K562 (cell line): ENCODE results near the gene TAS2R7. TPM values are rescaled to one million over a fixed set of nuclear protein-coding genes. Genes with fewer than 3 reads are reported as not detected.

Experiments used
- ATAC-seq: fragments of 200-7000 bp; cut with Tn5 transposase; 3 replicates; pipeline ENCODE4 v1.9.1; 2020; ENCODE audit warnings: moderate library complexity
- BruUV-seq: library from RNA; stranded (reverse); fragments of 400-500 nt; replicated peaks from 2 replicates; lab custom pipeline; 2021; lab: Mats Ljungman, UMichigan
- CTCF ChIA-PET: fragments of 300-600 bp; formaldehyde crosslinking; extraction: SDS; loops from one replicate; lab custom pipeline; 2021; ENCODE audit warnings: low intra/inter-chr PET ratio; lab: Yijun Ruan, JAX
- POLR2A ChIA-PET: fragments of 300-600, 350-650 bp; sonication (Branson Sonifier 250); formaldehyde crosslinking; extraction: SDS; loops from one replicate; lab custom pipeline; 2021; ENCODE audit warnings: antibody characterized with exemption, inconsistent platforms; lab: Yijun Ruan, JAX
- DNase-seq, 4 experiments: peaks; one replicate each; pipeline versions ENCODE4 v3.0.0 to v3.0.0-alpha.2; 2011 to 2018; ENCODE audit warnings: low spot score in 3 of 4, mixed read lengths in 3 of 4; ENCODE audit errors: extremely low read depth in 1 of 4
- FAIRE-seq: peaks from 2 replicates; lab custom pipeline; 2011; peaks lifted over from hg19 to GRCh38; lab: Jason Lieb, UNC
- H2AFZ ChIP-seq: 2 replicates; pipeline ENCODE4 v1.6.0; 2011; ENCODE audit warnings: low read depth, low read length, control low read depth, inconsistent platforms
- H3K27ac ChIP-seq: fragments of 200-600 bp; 3 replicates; pipeline ENCODE4 v1.8.0; 2011; ENCODE audit warnings: low read depth, mild to moderate bottlenecking, control low read depth, inconsistent platforms, low read length, moderate library complexity, mixed read lengths; ENCODE audit errors: extremely low read depth
- H3K27me3 ChIP-seq, 2 experiments: fragments of 300-600 bp in 1 of 2; 2 replicates in 1 of 2; 3 replicates in 1 of 2; pipeline versions ENCODE4 v1.6.0 to v1.8.0; 2011; ENCODE audit warnings: inconsistent platforms in 2 of 2, low read length in 2 of 2, mild to moderate bottlenecking in 1 of 2, mixed read lengths in 1 of 2, moderate library complexity in 1 of 2; ENCODE audit not compliant: control insufficient read depth in 2 of 2, insufficient read depth in 2 of 2
- H3K36me3 ChIP-seq: fragments of 300-600 bp; 3 replicates; pipeline ENCODE4 v1.8.0; 2011; ENCODE audit warnings: mild to moderate bottlenecking, low read length, inconsistent platforms; ENCODE audit not compliant: control insufficient read depth, insufficient read depth
- H3K4me1 ChIP-seq, 2 experiments: fragments of 200-600 bp in 1 of 2; replicated peaks in 1 of 2; 2 replicates in 1 of 2; 3 replicates in 1 of 2; pipeline versions ENCODE4 v1.5.1 to v1.8.0; 2011; ENCODE audit warnings: inconsistent platforms in 2 of 2, low read length in 2 of 2, mild to moderate bottlenecking in 1 of 2, mixed read lengths in 1 of 2, moderate library complexity in 1 of 2; ENCODE audit not compliant: control insufficient read depth in 2 of 2, insufficient read depth in 2 of 2
- H3K4me2 ChIP-seq: 2 replicates; pipeline ENCODE4 v1.6.1; 2011; ENCODE audit warnings: low read length, control low read depth, inconsistent platforms, mixed read lengths; ENCODE audit not compliant: insufficient read depth
- H3K4me3 ChIP-seq: fragments of 200-600 bp; sonication (generic), shearing (Covaris generic); 2 replicates; pipeline ENCODE4 v1.5.1; 2016; ENCODE audit warnings: control low read depth, inconsistent platforms
- H3K79me2 ChIP-seq: fragments of 200-600 bp; 3 replicates; pipeline ENCODE4 v1.8.0; 2011; ENCODE audit warnings: low read length, inconsistent platforms; ENCODE audit not compliant: control insufficient read depth, insufficient read depth
- H3K9ac ChIP-seq, 2 experiments: 2 replicates each; pipeline versions ENCODE4 v1.6.0 to v1.6.1; 2011; ENCODE audit warnings: low read depth in 2 of 2, low read length in 2 of 2, control low read depth in 1 of 2, inconsistent platforms in 1 of 2, mild to moderate bottlenecking in 1 of 2, mixed read lengths in 1 of 2; ENCODE audit not compliant: insufficient read depth in 1 of 2
- H3K9me1 ChIP-seq: one replicate; pipeline ENCODE4 v1.6.0; 2011; ENCODE audit warnings: inconsistent platforms, mild to moderate bottlenecking, low read length, moderate library complexity; ENCODE audit not compliant: control insufficient read depth, insufficient read depth
- H3K9me3 ChIP-seq: replicated peaks from 2 replicates; pipeline ENCODE4 v1.5.1; 2011; ENCODE audit warnings: low read depth, low read length, inconsistent platforms; ENCODE audit not compliant: control insufficient read depth, insufficient read depth
- H4K20me1 ChIP-seq: replicated peaks from 2 replicates; pipeline ENCODE4 v1.6.1; 2011; ENCODE audit warnings: low read length, inconsistent platforms, mixed read lengths; ENCODE audit not compliant: control insufficient read depth, insufficient read depth
- ATF7 ChIP-seq: fragments of 450-650 bp; IDR thresholded peaks from 2 replicates; pipeline ENCODE4 v1.7.1; 2014; ENCODE audit warnings: mild to moderate bottlenecking, moderate library complexity
- CEBPB ChIP-seq: fragments of 450-650 bp; IDR thresholded peaks from 2 replicates; pipeline ENCODE4 v1.6.1; 2016; ENCODE audit warnings: missing genetic modification characterization, missing compliant biosample characterization
- CEBPG ChIP-seq, 3 experiments: fragments of 200-800 bp in 1 of 3; sonication (Bioruptor generic) in 1 of 3; sonication (generic) in 1 of 3; formaldehyde crosslinking in 1 of 3; IDR thresholded peaks in 2 of 3; conservative IDR thresholded peaks in 1 of 3; 2 replicates each; pipeline versions ENCODE4 v1.6.1 to v1.8.0; 2016 to 2022; ENCODE audit warnings: missing compliant biosample characterization in 2 of 3, missing genetic modification characterization in 2 of 3, mild to moderate bottlenecking in 1 of 3, missing genetic modification reagents in 1 of 3
- CREB1 ChIP-seq, 2 experiments: sonication (generic) in 1 of 2; formaldehyde crosslinking in 1 of 2; IDR thresholded peaks; 2 replicates each; pipeline versions ENCODE4 v1.6.1 to v1.8.0; 2012 to 2022; ENCODE audit warnings: inconsistent platforms in 1 of 2, mild to moderate bottlenecking in 1 of 2, missing genetic modification reagents in 1 of 2, moderate library complexity in 1 of 2
- CXXC5 ChIP-seq: fragments of 250-450 bp; sonication (Bioruptor Pico); IDR thresholded peaks from 2 replicates; pipeline ENCODE4 v1.8.0; 2022; ENCODE audit warnings: inconsistent platforms, mild to moderate bottlenecking, moderate library complexity
- KDM2B ChIP-seq: fragments of 250-450 bp; sonication (Bioruptor Pico); IDR thresholded peaks from 2 replicates; pipeline ENCODE4 v1.8.0; 2021; ENCODE audit warnings: mild to moderate bottlenecking, moderate library complexity
- MBD2 ChIP-seq: sonication (generic); IDR thresholded peaks from 2 replicates; pipeline ENCODE4 v1.6.1; 2016; ENCODE audit warnings: low read depth, borderline replicate concordance
- RUNX1 ChIP-seq: sonication (generic); IDR thresholded peaks from 2 replicates; pipeline ENCODE4 v1.6.1; 2016; ENCODE audit warnings: antibody characterized with exemption, low read depth
- ZKSCAN3 ChIP-seq: fragments of 250-450 bp; sonication (Bioruptor Pico); IDR thresholded peaks from 2 replicates; pipeline ENCODE4 v1.4.0; 2020
- ZNF444 ChIP-seq: fragments of 250-450 bp; sonication (Bioruptor Pico); IDR thresholded peaks from 2 replicates; pipeline ENCODE4 v1.4.0; 2020; ENCODE audit warnings: mild to moderate bottlenecking, moderate library complexity
- ZNF644 ChIP-seq: fragments of 200-800 bp; sonication (Bioruptor generic); IDR thresholded peaks from 2 replicates; pipeline ENCODE4 v1.6.1; 2016; ENCODE audit warnings: low read depth, missing genetic modification characterization, missing compliant biosample characterization
- ZZZ3 ChIP-seq: fragments of 450-650 bp; IDR thresholded peaks from 2 replicates; pipeline ENCODE4 v1.6.1; 2016; ENCODE audit warnings: antibody characterized with exemption, mild to moderate bottlenecking, moderate library complexity
- WGBS: fragments of 100-300 bp; shearing (Covaris generic); methylation state at CpG from one replicate; pipeline ENCODE4 v1.1.6; 2016; ENCODE audit warnings: low coverage, mixed read lengths; ENCODE audit not compliant: insufficient coverage; ENCODE audit errors: missing lambda C conversion rate; 5-methylcytosine and 5-hydroxymethylcytosine counted together
- in situ Hi-C: fragments of 300-500 bp; cut with MboI; formaldehyde crosslinking; loops from 4 replicates; pipeline ENCODE4 v1.15.0; 2018; ENCODE audit warnings: inconsistent platforms, mixed read lengths
- intact Hi-C: fragments of 100-400 bp; cut with micrococcal nuclease; formaldehyde crosslinking; loops from 2 replicates; pipeline ENCODE4 v1.14.2; 2022
- polyA plus RNA-seq, 8 experiments: library from polyadenylated mRNA; depleted of rRNA in 4 of 8; stranded (reverse) in 5 of 8; unstranded in 3 of 8; fragments of >200 nt; fragmentation: Nextera tagmentation in 2 of 8; fragmentation: Illumina TruSeq in 1 of 8; extraction: Ambion mirVana in 2 of 8; extraction: Trizol in 1 of 8; gene quantifications; 2 replicates each; pipeline versions ENCODE4 v1.2.1 to v1.2.3, GENCODE V29; 2011 to 2014; ENCODE audit warnings: inconsistent platforms in 1 of 8, missing spikeins in 1 of 8
- total RNA-seq, 7 experiments: library from RNA; depleted of rRNA in 6 of 7; stranded (reverse); fragments of >200 nt in 6 of 7; fragmentation: Illumina TruSeq in 2 of 7; extraction: Trizol in 2 of 7; gene quantifications; 2 replicates each; pipeline versions ENCODE4 v1.2.1 to v1.2.3, GENCODE V29; 2011 to 2021; ENCODE audit warnings: low replicate concordance in 1 of 7
- TF ChIP-seq, protein P1 (sequence below): sonication (generic); formaldehyde crosslinking; IDR thresholded peaks from 2 replicates; pipeline ENCODE4 v1.8.0; 2022; ENCODE audit warnings: mild to moderate bottlenecking, missing genetic modification reagents

The TAS2R7 gene
- total and polyA plus RNA-seq, 9 of the 15 experiments (the other 6 are each of a cell fraction or from before 2014, with no cell fraction given) = not detected

DNA sequence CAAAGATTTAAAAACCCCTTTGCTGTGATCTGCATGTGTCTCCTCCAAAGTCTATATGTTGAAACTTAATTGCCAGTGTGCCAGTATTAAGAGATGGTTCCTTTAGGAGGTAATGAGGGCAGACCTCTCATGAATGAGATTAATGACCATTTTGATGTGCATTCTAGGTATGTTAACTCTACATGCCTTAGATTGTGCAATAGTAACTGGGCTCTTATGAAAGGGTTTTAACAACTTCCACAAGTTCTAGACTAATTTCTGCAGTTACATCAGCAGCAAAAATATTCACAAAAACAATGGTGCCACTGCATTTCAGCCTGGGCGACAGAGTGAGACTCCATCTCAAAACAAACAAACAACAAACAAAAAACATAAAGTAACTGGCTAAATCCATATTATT lies 27.6 kb upstream of the TAS2R7 start:
- BruUV-seq = no TSS peak
- FAIRE-seq = no peak
- no peaks in the 10 kb centered on the region for H3K36me3 ChIP-seq
- no peak for TF ChIP-seq CEBPG (CRISPR knock-in tag; IDR thresholded peaks at IDR 0.05)
- TF ChIP-seq CEBPG (tag; conservative IDR thresholded peaks at IDR 0.05 in 1 of 2, IDR thresholded peaks at IDR 0.05 in 1 of 2) = peak in 1 of 2 experiments; percentile 38; a peak in 1 of 4 replicates
- TF ChIP-seq MBD2 = no peak
- TF ChIP-seq CEBPB (tag) = peak; percentile 56
- TF ChIP-seq, all 486 proteins: peak for 2
- H3K4me1 ChIP-seq = no peaks in the 10 kb centered on the region
- intact Hi-C loops = no loop called here
- ChIA-PET CTCF (no interaction called here), POLR2A (no interaction called here)
- DNase-seq = no peak
- no peaks in the 10 kb centered on the region for H3K9me3 ChIP-seq
- H3K4me2 ChIP-seq = no peak overlapping the region
- H4K20me1 ChIP-seq = no peaks in the 10 kb centered on the region
- no peak overlapping the region for H3K4me3 ChIP-seq
- in situ Hi-C loops = no loop called here
- no peak overlapping the region for H2AFZ ChIP-seq
- ATAC-seq = no peak
- H3K9me1 ChIP-seq = no peaks in the 10 kb centered on the region
- no peaks in the 10 kb centered on the region for H3K27me3 ChIP-seq
- WGBS = 14% methylated on average over 1 of the region's 1 CpG
- no peak overlapping the region for H3K9ac ChIP-seq
- H3K79me2 ChIP-seq = no peaks in the 10 kb centered on the region
- H3K27ac ChIP-seq = no peak overlapping the region

DNA sequence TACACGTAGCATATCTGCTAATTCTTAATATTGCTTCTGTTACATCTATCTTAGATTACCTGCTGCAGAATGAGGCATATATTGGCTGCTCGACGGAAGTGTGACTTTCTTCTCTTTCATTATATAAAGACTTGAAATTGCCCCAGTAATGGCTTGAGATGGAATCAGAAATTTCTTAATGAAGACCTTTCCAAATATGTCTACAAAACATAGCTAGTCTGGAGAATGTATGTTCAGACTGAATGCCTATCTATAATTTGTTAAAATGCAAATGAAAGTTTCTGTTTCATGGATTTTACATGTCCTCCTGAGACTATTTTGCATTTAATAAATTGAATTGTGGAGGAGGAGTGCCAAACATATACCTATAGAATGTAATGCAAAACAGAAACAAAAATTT lies 23.8 kb upstream of the TAS2R7 start, which contains the start of gene TAS2R10:
TSS of gene TAS2R10 (minus strand) at position 101 of the 400 bp plus-strand sequence. CDS start at position 12, 89 bp downstream.
- Histone ChIP-seq H3K9me3 (no peaks in the 10 kb centered on the region), H3K4me3 (no peak within 1 kb of the TSS), H3K4me1 (no peaks in the 10 kb centered on the region), H3K9ac (no peak within 1 kb of the TSS), H3K27ac (no peak within 1 kb of the TSS), H2AFZ (no peak within 1 kb of the TSS), H3K27me3 (no peaks in the 10 kb centered on the region), H4K20me1 (no peaks in the 10 kb centered on the region), H3K4me2 (no peak within 1 kb of the TSS), H3K36me3 (no peaks in the 10 kb centered on the region), H3K79me2 (no peaks in the 10 kb centered on the region), H3K9me1 (no peaks in the 10 kb centered on the region)
- intact Hi-C loops = no loop called here
- ChIA-PET POLR2A (no interaction called here), CTCF (no interaction called here)
- DNase-seq = no peak
- in situ Hi-C loops = no loop called here
- no peak for ATAC-seq
- FAIRE-seq = no peak
- BruUV-seq = no TSS peak
- WGBS = 0% methylated on average over 3 of the region's 3 CpGs
- TF ChIP-seq, protein P1, sequence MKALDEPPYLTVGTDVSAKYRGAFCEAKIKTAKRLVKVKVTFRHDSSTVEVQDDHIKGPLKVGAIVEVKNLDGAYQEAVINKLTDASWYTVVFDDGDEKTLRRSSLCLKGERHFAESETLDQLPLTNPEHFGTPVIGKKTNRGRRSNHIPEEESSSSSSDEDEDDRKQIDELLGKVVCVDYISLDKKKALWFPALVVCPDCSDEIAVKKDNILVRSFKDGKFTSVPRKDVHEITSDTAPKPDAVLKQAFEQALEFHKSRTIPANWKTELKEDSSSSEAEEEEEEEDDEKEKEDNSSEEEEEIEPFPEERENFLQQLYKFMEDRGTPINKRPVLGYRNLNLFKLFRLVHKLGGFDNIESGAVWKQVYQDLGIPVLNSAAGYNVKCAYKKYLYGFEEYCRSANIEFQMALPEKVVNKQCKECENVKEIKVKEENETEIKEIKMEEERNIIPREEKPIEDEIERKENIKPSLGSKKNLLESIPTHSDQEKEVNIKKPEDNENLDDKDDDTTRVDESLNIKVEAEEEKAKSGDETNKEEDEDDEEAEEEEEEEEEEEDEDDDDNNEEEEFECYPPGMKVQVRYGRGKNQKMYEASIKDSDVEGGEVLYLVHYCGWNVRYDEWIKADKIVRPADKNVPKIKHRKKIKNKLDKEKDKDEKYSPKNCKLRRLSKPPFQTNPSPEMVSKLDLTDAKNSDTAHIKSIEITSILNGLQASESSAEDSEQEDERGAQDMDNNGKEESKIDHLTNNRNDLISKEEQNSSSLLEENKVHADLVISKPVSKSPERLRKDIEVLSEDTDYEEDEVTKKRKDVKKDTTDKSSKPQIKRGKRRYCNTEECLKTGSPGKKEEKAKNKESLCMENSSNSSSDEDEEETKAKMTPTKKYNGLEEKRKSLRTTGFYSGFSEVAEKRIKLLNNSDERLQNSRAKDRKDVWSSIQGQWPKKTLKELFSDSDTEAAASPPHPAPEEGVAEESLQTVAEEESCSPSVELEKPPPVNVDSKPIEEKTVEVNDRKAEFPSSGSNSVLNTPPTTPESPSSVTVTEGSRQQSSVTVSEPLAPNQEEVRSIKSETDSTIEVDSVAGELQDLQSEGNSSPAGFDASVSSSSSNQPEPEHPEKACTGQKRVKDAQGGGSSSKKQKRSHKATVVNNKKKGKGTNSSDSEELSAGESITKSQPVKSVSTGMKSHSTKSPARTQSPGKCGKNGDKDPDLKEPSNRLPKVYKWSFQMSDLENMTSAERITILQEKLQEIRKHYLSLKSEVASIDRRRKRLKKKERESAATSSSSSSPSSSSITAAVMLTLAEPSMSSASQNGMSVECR (CRISPR knock-in tag) = no peak
- TF ChIP-seq ZNF444 (CRISPR knock-in tag) (no peak), CREB1 (IDR thresholded peaks at IDR 0.05) (no peak), CREB1 (CRISPR knock-in tag; IDR thresholded peaks at IDR 0.05) (no peak), KDM2B (CRISPR knock-in tag) (no peak), ZZZ3 (no peak), RUNX1 (no peak), CXXC5 (no peak), CEBPG (CRISPR knock-in tag; IDR thresholded peaks at IDR 0.05) (no peak), CEBPG (tag; conservative IDR thresholded peaks at IDR 0.05 in 1 of 2, IDR thresholded peaks at IDR 0.05 in 1 of 2) (no peak), ATF7 (no peak), ZKSCAN3 (CRISPR knock-in tag) (no peak), ZNF644 (tag) (no peak)
